PC-3 (cell line): ENCODE measurements around the gene IL25. TPM values are rescaled to one million over a fixed set of nuclear protein-coding genes. Genes with fewer than 3 reads are reported as not detected.

Experiments used
- ATAC-seq: fragments of 200-7000 bp; cut with Tn5 transposase; 2 replicates; pipeline ENCODE4 v1.9.1; 2020; ENCODE audit warnings: mild to moderate bottlenecking, moderate library complexity
- BruUV-seq: library from RNA; stranded (reverse); fragments of 400-500 nt; replicated peaks from 2 replicates; lab custom pipeline; 2021; lab: Mats Ljungman, UMichigan
- CTCF ChIA-PET: fragments of 300-600 bp; sonication (Branson Sonifier 250); formaldehyde crosslinking; loops from one replicate; lab custom pipeline; 2022; ENCODE audit warnings: antibody characterized with exemption; lab: Charles Lee
- POLR2A ChIA-PET: fragments of 300-600 bp; sonication (Branson Sonifier 250); formaldehyde crosslinking; loops from one replicate; lab custom pipeline; 2022; ENCODE audit warnings: antibody characterized with exemption; ENCODE audit not compliant: unreplicated experiment; lab: Charles Lee
- DNase-seq: peaks from one replicate; pipeline ENCODE4 v3.0.0-alpha.2; 2015
- H2AFZ ChIP-seq: fragments of 300-600 bp; sonication (generic); 2 replicates; pipeline ENCODE4 v1.6.0; 2016; ENCODE audit warnings: antibody characterized with exemption, low read length
- H3F3A ChIP-seq: fragments of 300-600 bp; sonication (generic); one replicate; pipeline ENCODE4 v1.6.0; 2017; ENCODE audit warnings: antibody characterized with exemption, low read length, control low read depth, mild to moderate bottlenecking; ENCODE audit not compliant: unreplicated experiment
- H3K27ac ChIP-seq: fragments of 300-600 bp; sonication (generic); 2 replicates; pipeline ENCODE4 v1.5.1; 2016; ENCODE audit warnings: mild to moderate bottlenecking, low read length
- H3K27me3 ChIP-seq: fragments of 300-600 bp; sonication (generic); 2 replicates; pipeline ENCODE4 v1.6.1; 2016; ENCODE audit warnings: low read length, mixed read lengths
- H3K36me3 ChIP-seq: fragments of 300-600 bp; sonication (generic); 2 replicates; pipeline ENCODE4 v1.6.1; 2016; ENCODE audit warnings: low read depth, mixed run types, low read length, mixed read lengths
- H3K4me1 ChIP-seq: fragments of 300-600 bp; sonication (generic); 2 replicates; pipeline ENCODE4 v1.5.1; 2016; ENCODE audit warnings: low read length; ENCODE audit not compliant: insufficient read depth
- H3K4me2 ChIP-seq: fragments of 300-600 bp; sonication (generic); 2 replicates; pipeline ENCODE4 v1.6.0; 2016; ENCODE audit warnings: low read length
- H3K4me3 ChIP-seq: fragments of 300-600 bp; sonication (generic); 2 replicates; pipeline ENCODE4 v1.5.1; 2016; ENCODE audit warnings: mild to moderate bottlenecking, low read length, mixed read lengths
- H3K79me2 ChIP-seq: fragments of 300-600 bp; sonication (generic); 2 replicates; pipeline ENCODE4 v1.6.1; 2017; ENCODE audit warnings: low read length, mixed read lengths
- H3K9ac ChIP-seq: fragments of 300-600 bp; sonication (generic); 2 replicates; pipeline ENCODE4 v1.6.0; 2016; ENCODE audit warnings: mild to moderate bottlenecking, low read length
- H3K9me2 ChIP-seq: fragments of 300-600 bp; sonication (generic); replicated peaks from 2 replicates; pipeline ENCODE4 v1.6.1; 2016; ENCODE audit warnings: mixed run types, low read length, mixed read lengths
- H3K9me3 ChIP-seq: fragments of 300-600 bp; sonication (generic); 2 replicates; pipeline ENCODE4 v1.6.1; 2016; ENCODE audit warnings: low read length, mixed read lengths
- H4K20me1 ChIP-seq: fragments of 300-600 bp; sonication (generic); 2 replicates; pipeline ENCODE4 v1.6.1; 2016; ENCODE audit warnings: low read length, mixed read lengths
- EZH2 ChIP-seq: fragments of 300-600 bp; sonication (generic); IDR thresholded peaks from one replicate; pipeline ENCODE4 v1.6.1; 2017; ENCODE audit warnings: antibody characterized with exemption, mild to moderate bottlenecking, low read length; ENCODE audit not compliant: unreplicated experiment
- EZH2phosphoT487 ChIP-seq: fragments of 300-600 bp; sonication (generic); IDR thresholded peaks from 2 replicates; pipeline ENCODE4 v1.6.1; 2018; ENCODE audit warnings: mild to moderate bottlenecking, antibody characterized with exemption, low read length, borderline replicate concordance
- intact Hi-C: fragments of 100-400 bp; cut with micrococcal nuclease; formaldehyde crosslinking; loops from 2 replicates; pipeline ENCODE4 v1.9.0; 2023
- total RNA-seq: library from RNA; depleted of rRNA; stranded (reverse); fragments of >200 nt; gene quantifications from 2 replicates; pipeline ENCODE4 v1.2.3, GENCODE V29; 2014
- TF ChIP-seq, protein P1 (sequence below): fragments of 300-600 bp; sonication (generic); conservative IDR thresholded peaks from 2 replicates; pipeline ENCODE4 v1.5.1; 2017; ENCODE audit warnings: antibody characterized with exemption, low read depth, mild to moderate bottlenecking, low read length

IL25 gene
- total RNA-seq, 1 experiment from 2014 or later: not detected

DNA sequence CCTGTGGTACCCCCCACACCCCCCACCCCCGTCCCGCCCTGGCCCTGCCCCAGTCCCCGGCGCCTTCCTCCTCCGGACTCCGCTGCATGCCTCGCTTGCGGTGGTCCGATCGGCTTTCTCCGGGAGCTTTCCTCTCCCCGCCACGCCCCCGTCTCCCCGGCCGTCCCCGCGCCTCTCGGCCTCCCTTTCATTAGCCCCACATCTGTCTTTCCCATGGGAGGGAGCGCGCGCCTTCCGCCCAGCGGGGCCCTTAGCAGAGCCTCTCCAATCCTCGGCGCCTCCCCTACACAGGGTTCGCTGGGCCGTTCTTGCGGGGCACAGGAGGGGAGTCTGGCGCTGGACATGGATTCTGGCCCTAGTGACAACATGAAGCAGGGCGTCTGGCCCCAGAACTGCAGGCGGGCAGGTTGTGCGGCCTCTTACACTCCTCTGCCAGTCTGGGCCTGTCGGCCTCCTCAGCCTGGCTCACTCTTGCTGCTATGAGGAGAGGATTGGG is 6.1 kb upstream of the IL25 start:
- no peak overlapping the region for H3K9ac ChIP-seq
- CTCF ChIA-PET: no interaction called here
- POLR2A ChIA-PET: no interaction called here

DNA sequence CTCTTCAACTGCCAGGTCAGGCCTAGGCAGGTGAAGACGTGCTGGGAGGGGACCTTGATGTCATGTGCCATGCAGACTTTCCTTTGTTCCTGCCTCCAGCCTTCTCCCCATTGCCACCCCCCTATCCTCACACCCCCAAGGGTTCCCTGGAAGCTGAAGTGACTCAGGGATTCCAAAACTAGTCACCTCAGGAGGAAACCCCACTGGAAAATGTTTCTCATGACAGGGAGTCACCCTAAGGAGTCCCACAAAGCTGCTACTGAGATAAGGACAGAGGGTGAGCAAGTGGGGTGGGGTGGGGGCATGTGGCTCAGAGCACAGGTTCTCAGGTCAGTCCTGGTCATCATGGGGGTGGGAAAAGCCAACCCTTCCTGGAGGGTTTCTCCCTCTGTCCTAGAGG is 2.4 kb upstream of the IL25 start:
- Histone ChIP-seq H3K36me3 (no peaks in the 10 kb centered on the region), H3K27ac (no peak overlapping the region), H3K9ac (no peak overlapping the region), H3K9me3 (no peaks in the 10 kb centered on the region), H3F3A (no peaks in the 10 kb centered on the region), H3K27me3 (peaks cover 24% of the 10 kb centered on the region), H4K20me1 (no peaks in the 10 kb centered on the region), H3K4me3 (no peak overlapping the region), H3K4me2 (no peak overlapping the region), H3K9me2 (no peaks in the 10 kb centered on the region), H3K79me2 (no peaks in the 10 kb centered on the region), H3K4me1 (no peaks in the 10 kb centered on the region), H2AFZ (no peak overlapping the region)
- ChIA-PET POLR2A (no interaction called here), CTCF (no interaction called here)
- no TSS peak for BruUV-seq
- TF ChIP-seq EZH2phosphoT487: no peak
- TF ChIP-seq, protein P1, sequence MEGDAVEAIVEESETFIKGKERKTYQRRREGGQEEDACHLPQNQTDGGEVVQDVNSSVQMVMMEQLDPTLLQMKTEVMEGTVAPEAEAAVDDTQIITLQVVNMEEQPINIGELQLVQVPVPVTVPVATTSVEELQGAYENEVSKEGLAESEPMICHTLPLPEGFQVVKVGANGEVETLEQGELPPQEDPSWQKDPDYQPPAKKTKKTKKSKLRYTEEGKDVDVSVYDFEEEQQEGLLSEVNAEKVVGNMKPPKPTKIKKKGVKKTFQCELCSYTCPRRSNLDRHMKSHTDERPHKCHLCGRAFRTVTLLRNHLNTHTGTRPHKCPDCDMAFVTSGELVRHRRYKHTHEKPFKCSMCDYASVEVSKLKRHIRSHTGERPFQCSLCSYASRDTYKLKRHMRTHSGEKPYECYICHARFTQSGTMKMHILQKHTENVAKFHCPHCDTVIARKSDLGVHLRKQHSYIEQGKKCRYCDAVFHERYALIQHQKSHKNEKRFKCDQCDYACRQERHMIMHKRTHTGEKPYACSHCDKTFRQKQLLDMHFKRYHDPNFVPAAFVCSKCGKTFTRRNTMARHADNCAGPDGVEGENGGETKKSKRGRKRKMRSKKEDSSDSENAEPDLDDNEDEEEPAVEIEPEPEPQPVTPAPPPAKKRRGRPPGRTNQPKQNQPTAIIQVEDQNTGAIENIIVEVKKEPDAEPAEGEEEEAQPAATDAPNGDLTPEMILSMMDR: no peak
- TF ChIP-seq EZH2: no peak
- no peak for DNase-seq
- intact Hi-C loops: no loop called here
- no peak for ATAC-seq

More for the DNA sequence above, 6.1 kb upstream of the IL25 start:
- Histone ChIP-seq H3K4me3 (no peak overlapping the region), H3K79me2 (no peaks in the 10 kb centered on the region), H3K27me3 (peaks cover 32% of the 10 kb centered on the region), H3K9me2 (no peaks in the 10 kb centered on the region), H3K9me3 (no peaks in the 10 kb centered on the region), H4K20me1 (no peaks in the 10 kb centered on the region), H3K4me1 (no peaks in the 10 kb centered on the region), H2AFZ (no peak overlapping the region), H3K27ac (no peak overlapping the region), H3K4me2 (no peak overlapping the region), H3K36me3 (no peaks in the 10 kb centered on the region), H3F3A (no peaks in the 10 kb centered on the region)
- no TSS peak for BruUV-seq
- ATAC-seq (no peak), DNase-seq (no peak)
- intact Hi-C loops: no loop called here
- TF ChIP-seq EZH2: no peak
- TF ChIP-seq, protein P1: no peak
- TF ChIP-seq EZH2phosphoT487: no peak

DNA sequence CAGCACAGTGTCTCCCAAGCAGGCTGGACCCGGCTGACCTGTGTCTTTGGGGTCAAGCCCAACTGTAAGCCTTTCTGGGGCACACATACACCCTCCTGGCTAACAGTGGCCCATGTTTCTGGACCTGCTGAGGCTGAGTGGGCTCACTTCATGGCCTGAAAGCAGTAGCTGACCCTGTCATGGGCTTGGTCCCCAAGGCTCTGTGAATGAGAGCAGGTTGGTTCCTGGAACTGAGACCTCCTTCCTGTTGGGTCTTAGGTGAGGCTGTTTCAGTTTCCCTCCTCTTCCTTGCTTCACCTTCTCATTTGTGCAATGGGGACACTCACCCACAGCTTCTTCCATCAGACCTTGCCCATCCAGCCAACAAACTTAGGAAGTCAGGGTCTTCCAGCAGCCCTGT is 744 bp upstream of the IL25 start:
- TF ChIP-seq, protein P1: no peak
- TF ChIP-seq EZH2phosphoT487 (no peak), EZH2 (no peak)
- no peaks in the 10 kb centered on the region for H3K36me3 ChIP-seq
- no peak overlapping the region for H3K9ac ChIP-seq
- ChIA-PET POLR2A (no interaction called here), CTCF (no interaction called here)
- DNase-seq (no peak), ATAC-seq (no peak)
- no peak overlapping the region for H2AFZ ChIP-seq
- no peak overlapping the region for H3K4me2 ChIP-seq
- H3K9me3 ChIP-seq: no peaks in the 10 kb centered on the region
- intact Hi-C loops: no loop called here
- no peaks in the 10 kb centered on the region for H3F3A ChIP-seq
- H3K79me2 ChIP-seq: no peaks in the 10 kb centered on the region
- no peaks in the 10 kb centered on the region for H4K20me1 ChIP-seq
- no peak overlapping the region for H3K27ac ChIP-seq
- H3K9me2 ChIP-seq: no peaks in the 10 kb centered on the region
- H3K4me1 ChIP-seq: no peaks in the 10 kb centered on the region
- no peak overlapping the region for H3K4me3 ChIP-seq
- peaks cover 17% of the 10 kb centered on the region for H3K27me3 ChIP-seq
- BruUV-seq: no TSS peak
